Muscle of leg (tissue), 11 donors: ENCODE data around the gene PRKCZ. TPM values are rescaled to one million over a fixed set of nuclear protein-coding genes. Genes with fewer than 3 reads are reported as not detected.
"Not testable (repeated sequence)": the region's sequence is repeated elsewhere in the genome, so short reads cannot be mapped to it uniquely, and the experiment has no call there.

Experiments
- DNase-seq: peaks from one replicate; pipeline ENCODE4 v3.0.0; 2013
- H3K27ac ChIP-seq: one replicate; pipeline ENCODE4 v1.5.1; 2013; ENCODE audit warnings: mild to moderate bottlenecking, low read length, control low read depth
- H3K27me3 ChIP-seq: one replicate; pipeline ENCODE4 v1.6.1; 2013; ENCODE audit warnings: low read length; ENCODE audit not compliant: control insufficient read depth, insufficient read depth
- H3K36me3 ChIP-seq: one replicate; pipeline ENCODE4 v1.6.1; 2013; ENCODE audit warnings: low read length; ENCODE audit not compliant: control insufficient read depth, insufficient read depth
- H3K4me1 ChIP-seq: one replicate; pipeline ENCODE4 v1.6.1; 2013; ENCODE audit warnings: low read length; ENCODE audit not compliant: control insufficient read depth, insufficient read depth
- H3K4me3 ChIP-seq: one replicate; pipeline ENCODE4 v1.5.1; 2013; ENCODE audit warnings: low read length, control low read depth
- H3K9me3 ChIP-seq: replicated peaks from 2 replicates; pipeline ENCODE4 v1.6.1; 2013; ENCODE audit warnings: low read depth, low read length; ENCODE audit not compliant: control insufficient read depth
- WGBS: methylation state at CpG from one replicate; pipeline ENCODE4 v1.1.5; 2013; ENCODE audit warnings: missing lambda C conversion rate; ENCODE audit not compliant: insufficient coverage; 5-methylcytosine and 5-hydroxymethylcytosine counted together
- polyA plus RNA-seq, 8 donors: library from polyadenylated mRNA; unstranded; fragments of 120-200 nt; gene quantifications; one replicate each; pipeline versions ENCODE4 v1.2.1 to v1.2.3, GENCODE V29; 2013; ENCODE audit warnings: inconsistent platforms in 1 of 8, low replicate concordance in 1 of 8; ENCODE audit not compliant: insufficient read length in 8 of 8, insufficient read depth in 1 of 8
- total RNA-seq: library from RNA; stranded (reverse); fragments of 120-200 nt; gene quantifications from one replicate; pipeline ENCODE4 v1.2.4, GENCODE V29; 2013

The PRKCZ gene
- total and polyA plus RNA-seq, 9 donors = 4.0 to 10.5 (median 5.7) TPM

- Histone ChIP-seq H3K27ac (no peak overlapping the region), H3K36me3 (no peaks in the 10 kb centered on the region), H3K4me3 (no peak overlapping the region), H3K27me3 (no peaks in the 10 kb centered on the region), H3K4me1 (no peaks in the 10 kb centered on the region), H3K9me3 (no peaks in the 10 kb centered on the region)
- no peak for DNase-seq
- WGBS = 92% methylated on average over 19 of the region's 19 CpGs
These were observed 96.0 kb downstream of the PRKCZ start for GRCh38 chr1:2145946-2146835.

- no peak overlapping the region for H3K27ac ChIP-seq
- DNase-seq = no peak
These were observed 96.8 kb downstream of the PRKCZ start for GRCh38 chr1:2146836-2147517.

GRCh38 chr1:2147869-2148268 is 97.7 kb downstream of the PRKCZ start:
- not testable (repeated sequence) for H3K27me3 ChIP-seq, H3K27ac ChIP-seq, H3K9me3 ChIP-seq, H3K4me3 ChIP-seq, DNase-seq, H3K36me3 ChIP-seq, H3K4me1 ChIP-seq
- 92% methylated on average over 2 of the region's 5 CpGs for WGBS

More at GRCh38 chr1:2146836-2147517, 96.8 kb downstream of the PRKCZ start:
- H3K27me3 ChIP-seq = no peaks in the 10 kb centered on the region
- no peaks in the 10 kb centered on the region for H3K36me3 ChIP-seq
- H3K4me1 ChIP-seq = no peaks in the 10 kb centered on the region
- 87% methylated on average over 11 of the region's 11 CpGs for WGBS
- H3K4me3 ChIP-seq = no peak overlapping the region
- H3K9me3 ChIP-seq = no peaks in the 10 kb centered on the region

GRCh38 chr1:2148691-2149090 is 98.5 kb downstream of the PRKCZ start:
- no peak overlapping the region for H3K27ac ChIP-seq
- H3K4me1 ChIP-seq = no peaks in the 10 kb centered on the region
- WGBS = 87% methylated on average over 9 of the region's 14 CpGs
- H3K27me3 ChIP-seq = no peaks in the 10 kb centered on the region
- H3K9me3 ChIP-seq = no peaks in the 10 kb centered on the region
- DNase-seq = peak; percentile 39
- H3K36me3 ChIP-seq = no peaks in the 10 kb centered on the region
- no peak overlapping the region for H3K4me3 ChIP-seq

DNA sequence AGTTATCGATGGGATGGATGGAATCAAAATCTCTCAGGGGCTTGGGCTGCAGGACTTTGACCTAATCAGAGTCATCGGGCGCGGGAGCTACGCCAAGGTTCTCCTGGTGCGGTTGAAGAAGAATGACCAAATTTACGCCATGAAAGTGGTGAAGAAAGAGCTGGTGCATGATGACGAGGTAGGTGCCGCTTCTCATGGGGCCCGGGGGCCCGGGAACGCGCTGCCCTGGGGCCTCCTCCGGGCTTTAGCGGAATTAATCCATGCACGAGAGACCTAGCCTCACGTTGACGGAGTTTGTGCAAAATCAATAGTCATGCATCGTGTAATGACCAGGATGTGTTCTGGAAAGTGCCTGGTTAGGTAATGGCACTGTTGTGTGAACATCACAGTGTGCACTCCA is 100.6 kb downstream of the PRKCZ start:
- Histone ChIP-seq H3K4me3 (no peak overlapping the region), H3K4me1 (peaks cover under 1% of the 10 kb centered on the region), H3K36me3 (no peaks in the 10 kb centered on the region), H3K27me3 (no peaks in the 10 kb centered on the region), H3K27ac (no peak overlapping the region), H3K9me3 (no peaks in the 10 kb centered on the region)
- no peak for DNase-seq
- WGBS = 93% methylated on average over 9 of the region's 19 CpGs

- H3K4me3 ChIP-seq = no peak overlapping the region
- no peak for DNase-seq
- no peaks in the 10 kb centered on the region for H3K9me3 ChIP-seq
- H3K27ac ChIP-seq = no peak overlapping the region
- H3K27me3 ChIP-seq = no peaks in the 10 kb centered on the region
- H3K4me1 ChIP-seq = peaks cover 4% of the 10 kb centered on the region
- 48% methylated on average over 4 of the region's 10 CpGs for WGBS
- H3K36me3 ChIP-seq = no peaks in the 10 kb centered on the region
These were observed 101.0 kb downstream of the PRKCZ start for GRCh38 chr1:2151252-2151651.

DNA sequence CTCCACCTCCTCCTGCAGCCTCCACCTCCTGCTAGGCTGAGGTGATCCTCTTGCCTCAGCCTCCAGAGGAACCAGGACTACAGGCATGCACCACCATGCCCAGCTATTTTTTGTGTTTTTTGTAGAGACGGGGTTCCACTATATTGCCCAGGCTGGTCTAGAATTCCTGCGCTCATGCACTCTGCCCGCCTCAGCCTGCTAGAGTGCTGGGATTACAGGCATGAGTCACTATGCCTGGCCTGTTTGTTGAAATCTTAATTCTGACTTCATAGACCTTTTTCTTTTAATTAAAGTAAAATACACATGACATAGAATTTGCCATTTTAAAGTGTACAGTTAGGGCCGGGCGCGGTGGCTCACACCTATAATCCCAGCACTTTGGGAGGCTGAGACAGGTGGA is 101.7 kb downstream of the PRKCZ start:
- H3K4me1 ChIP-seq = peaks cover 9% of the 10 kb centered on the region
- no CpG with 5 or more reads among the region's 6 CpGs for WGBS
- no peak for DNase-seq
- no peak overlapping the region for H3K27ac ChIP-seq
- no peak overlapping the region for H3K4me3 ChIP-seq
- no peaks in the 10 kb centered on the region for H3K27me3 ChIP-seq
- H3K9me3 ChIP-seq = no peaks in the 10 kb centered on the region
- no peaks in the 10 kb centered on the region for H3K36me3 ChIP-seq

GRCh38 chr1:2152954-2153353 is 102.7 kb downstream of the PRKCZ start:
- Histone ChIP-seq H3K4me3 (no peak overlapping the region), H3K36me3 (no peaks in the 10 kb centered on the region), H3K27me3 (no peaks in the 10 kb centered on the region), H3K9me3 (no peaks in the 10 kb centered on the region), H3K4me1 (peaks cover 9% of the 10 kb centered on the region), H3K27ac (no peak overlapping the region)
- WGBS = 92% methylated on average over 11 of the region's 11 CpGs
- no peak for DNase-seq

GRCh38 chr1:2154022-2154421 is 103.8 kb downstream of the PRKCZ start:
- no peak overlapping the region for H3K27ac ChIP-seq
- WGBS = 90% methylated on average over 19 of the region's 21 CpGs
- H3K36me3 ChIP-seq = no peaks in the 10 kb centered on the region
- peaks cover 14% of the 10 kb centered on the region for H3K4me1 ChIP-seq
- H3K9me3 ChIP-seq = no peaks in the 10 kb centered on the region
- no peak overlapping the region for H3K4me3 ChIP-seq
- no peak for DNase-seq
- H3K27me3 ChIP-seq = no peaks in the 10 kb centered on the region

DNA sequence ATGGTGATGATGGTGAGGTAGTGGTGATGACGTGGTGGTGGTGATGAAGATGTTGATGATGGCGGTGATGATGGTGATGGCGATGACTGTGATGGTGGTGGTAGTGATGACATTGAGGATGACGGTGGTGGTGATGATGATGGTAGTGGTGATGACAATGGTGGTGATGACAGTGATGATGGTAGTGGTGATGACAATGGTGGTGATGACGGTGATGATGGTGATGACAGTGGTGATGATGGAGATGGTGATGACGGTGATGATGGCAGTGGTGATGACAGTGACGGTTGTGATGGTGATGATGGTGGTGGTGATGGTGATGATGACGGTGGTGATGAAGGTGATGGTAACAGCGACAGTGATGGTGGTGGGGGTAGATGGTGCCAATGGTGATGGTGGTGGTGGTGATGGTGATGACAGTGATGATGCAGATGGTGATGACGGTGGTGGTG is 105.0 kb downstream of the PRKCZ start:
- no peaks in the 10 kb centered on the region for H3K27me3 ChIP-seq
- H3K27ac ChIP-seq = no peak overlapping the region
- no peak for DNase-seq
- WGBS = 97% methylated on average over 10 of the region's 10 CpGs
- H3K4me1 ChIP-seq = peaks cover 14% of the 10 kb centered on the region
- no peaks in the 10 kb centered on the region for H3K36me3 ChIP-seq
- no peak overlapping the region for H3K4me3 ChIP-seq
- no peaks in the 10 kb centered on the region for H3K9me3 ChIP-seq
